Stimulated activated CD8-positive, alpha-beta memory T cell treated with anti-CD3 and anti-CD28 coated beads, Interleukin-15, amount 100 ng/mL, for 24 hours (primary cell): ENCODE measurements around the gene BCL6.
"Not testable (repeated sequence)": the region's sequence is repeated elsewhere in the genome, so short reads cannot be mapped to it uniquely, and the experiment has no call there.

ENCODE experiments used
- DNase-seq: peaks from one replicate; pipeline ENCODE4 v3.0.0-alpha.2; 2020; ENCODE audit warnings: low read depth

Gene BCL6

GRCh38 chr3:187713504-187713903 lies 31.8 kb downstream of the BCL6 start:
- no peak for DNase-seq

GRCh38 chr3:187709155-187709554 lies 36.1 kb downstream of the BCL6 start:
- DNase-seq: no peak

GRCh38 chr3:187708696-187709095 lies 36.6 kb downstream of the BCL6 start:
- no peak for DNase-seq

- DNase-seq: no peak
Measured at GRCh38 chr3:187706971-187707370, 38.3 kb downstream of the BCL6 start.

- no peak for DNase-seq
Measured at GRCh38 chr3:187705164-187705563, 40.1 kb downstream of the BCL6 start.

GRCh38 chr3:187702507-187703033 lies 42.7 kb downstream of the BCL6 start, which contains the start of gene RTP2:
Gene RTP2, minus strand, starts transcription at chr3:187702557. Its CDS starts 429 bp downstream, at chr3:187702128.
- no peak for DNase-seq

GRCh38 chr3:187700249-187700648 lies 45.0 kb downstream of the BCL6 start:
- no peak for DNase-seq

GRCh38 chr3:187698499-187699399 lies 46.5 kb downstream of the BCL6 start:
- no peak for DNase-seq

GRCh38 chr3:187696021-187696420 lies 49.2 kb downstream of the BCL6 start:
- no peak for DNase-seq

- no peak for DNase-seq
Measured at GRCh38 chr3:187695449-187695848, 49.8 kb downstream of the BCL6 start.

GRCh38 chr3:187694801-187695200 lies 50.5 kb downstream of the BCL6 start:
- DNase-seq: no peak

GRCh38 chr3:187693431-187693830 lies 51.8 kb downstream of the BCL6 start:
- DNase-seq: no peak

GRCh38 chr3:187689984-187690383 lies 55.3 kb downstream of the BCL6 start:
- DNase-seq: no peak

GRCh38 chr3:187686621-187687273 lies 58.5 kb downstream of the BCL6 start:
- no peak for DNase-seq

- no peak for DNase-seq
Measured at GRCh38 chr3:187685948-187686347, 59.3 kb downstream of the BCL6 start.

- DNase-seq: no peak
Measured at GRCh38 chr3:187684880-187685279, 60.4 kb downstream of the BCL6 start.

GRCh38 chr3:187684444-187684843 lies 60.8 kb downstream of the BCL6 start:
- no peak for DNase-seq

- DNase-seq: not testable (repeated sequence)
Measured at GRCh38 chr3:187681756-187682155, 63.5 kb downstream of the BCL6 start.

- DNase-seq: peak; percentile 49
Measured at GRCh38 chr3:187679638-187680396, 65.5 kb downstream of the BCL6 start.

GRCh38 chr3:187678726-187679268 lies 66.5 kb downstream of the BCL6 start:
- DNase-seq: no peak

- no peak for DNase-seq
Measured at GRCh38 chr3:187677604-187678003, 67.7 kb downstream of the BCL6 start.

- DNase-seq: no peak
Measured at GRCh38 chr3:187673012-187673411, 72.3 kb downstream of the BCL6 start.
